SIG-M5 treated with dmso at 0.1 percent for 504 hours (cell line): ENCODE measurements around the gene KLRF2.

ENCODE experiments used
- DNase-seq: peaks from one replicate; lab custom pipeline; 2025; ENCODE audit not compliant: unreplicated experiment; lab: John Stamatoyannopoulos, UW

KLRF2 gene

DNA sequence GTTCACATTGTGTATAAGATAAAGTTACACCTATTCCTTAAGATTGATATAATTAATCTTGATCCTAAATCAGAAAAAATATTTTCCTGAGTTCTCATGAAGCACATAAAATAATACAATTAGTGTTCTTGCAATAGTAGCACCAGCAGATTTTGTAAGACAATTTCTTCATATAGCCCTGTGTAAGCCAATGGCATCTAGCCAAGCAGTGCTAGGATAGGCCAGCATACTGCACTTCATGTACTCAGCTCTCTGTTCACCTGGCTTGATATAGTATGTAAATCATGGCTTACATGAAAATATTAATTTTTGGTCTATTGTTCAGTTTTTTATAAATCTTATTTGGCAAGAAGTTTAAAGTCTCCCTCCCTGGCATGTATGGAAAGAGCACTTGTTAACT, 1.9 kb downstream of the KLRF2 start:
- DNase-seq: no peak

DNA sequence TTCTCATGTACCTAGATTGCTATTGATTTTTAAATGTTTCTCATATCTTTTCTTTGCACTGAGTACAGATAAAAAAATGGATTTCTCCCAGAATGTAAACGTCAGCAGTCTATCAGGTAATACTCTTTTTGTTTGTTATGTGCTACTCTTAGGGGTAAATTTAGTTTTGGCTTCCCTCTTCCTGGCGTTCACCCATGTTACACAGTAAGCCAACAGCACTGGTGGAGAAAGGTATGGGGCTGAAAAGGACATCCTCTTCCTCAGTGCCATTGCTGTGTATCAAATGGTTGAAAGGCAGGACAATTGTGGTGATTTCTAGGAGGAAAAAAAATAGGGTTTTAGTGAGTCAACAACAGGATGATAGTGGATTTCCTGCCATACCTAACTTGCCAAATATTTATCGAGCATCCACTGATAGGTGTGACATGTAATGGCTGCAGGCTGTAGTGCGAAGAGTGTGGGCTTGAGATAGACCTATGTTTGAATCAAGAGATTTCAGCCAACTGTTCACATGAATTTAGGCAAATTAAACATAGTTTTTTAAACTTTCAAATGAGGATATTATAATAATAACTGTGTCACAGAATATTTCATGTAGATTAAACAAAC, 7.5 kb downstream of the KLRF2 start:
- no peak for DNase-seq

GRCh38 chr12:9895215-9895971, 14.1 kb downstream of the KLRF2 start:
- no peak for DNase-seq

GRCh38 chr12:9897535-9897934, 16.2 kb downstream of the KLRF2 start:
- DNase-seq: no peak

DNA sequence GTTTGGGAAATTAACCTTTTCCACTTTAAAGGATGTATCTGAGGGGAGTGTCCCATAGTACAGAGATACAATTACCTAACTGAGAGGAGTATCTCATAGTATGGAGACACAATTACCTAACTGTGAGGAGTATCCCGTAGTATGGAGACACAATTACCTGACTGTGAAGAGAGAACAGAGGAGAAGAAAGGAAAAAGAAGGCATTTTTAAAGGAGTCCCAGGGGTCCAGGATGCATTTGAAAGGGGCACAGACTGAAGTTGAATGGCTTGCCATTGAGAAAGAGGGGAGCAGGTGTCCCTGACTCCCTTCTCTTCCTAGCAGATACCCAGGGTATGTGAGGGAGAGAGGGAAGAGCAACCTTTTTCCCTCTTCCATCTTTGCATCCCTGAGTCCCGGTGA, 17.9 kb downstream of the KLRF2 start:
- DNase-seq: no peak

DNA sequence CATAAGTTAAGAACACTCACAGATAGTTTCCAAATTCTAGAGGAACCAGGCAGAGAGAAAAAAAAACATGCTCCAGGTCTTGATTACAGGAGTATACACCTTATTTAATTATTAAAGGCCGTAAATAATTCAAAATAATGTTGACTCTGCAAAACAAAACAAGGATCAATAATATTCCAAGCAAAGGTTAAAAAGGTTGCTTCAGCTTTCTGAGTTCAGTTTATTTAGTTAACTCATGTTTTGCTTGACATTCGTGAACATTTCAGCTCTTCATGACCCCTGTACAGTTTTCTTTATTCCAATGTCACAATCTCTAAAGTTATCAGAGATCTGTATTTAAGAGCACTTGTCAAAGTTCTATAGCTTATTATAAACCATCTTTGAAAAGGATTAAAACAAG, 19.6 kb downstream of the KLRF2 start:
- DNase-seq: no peak

DNA sequence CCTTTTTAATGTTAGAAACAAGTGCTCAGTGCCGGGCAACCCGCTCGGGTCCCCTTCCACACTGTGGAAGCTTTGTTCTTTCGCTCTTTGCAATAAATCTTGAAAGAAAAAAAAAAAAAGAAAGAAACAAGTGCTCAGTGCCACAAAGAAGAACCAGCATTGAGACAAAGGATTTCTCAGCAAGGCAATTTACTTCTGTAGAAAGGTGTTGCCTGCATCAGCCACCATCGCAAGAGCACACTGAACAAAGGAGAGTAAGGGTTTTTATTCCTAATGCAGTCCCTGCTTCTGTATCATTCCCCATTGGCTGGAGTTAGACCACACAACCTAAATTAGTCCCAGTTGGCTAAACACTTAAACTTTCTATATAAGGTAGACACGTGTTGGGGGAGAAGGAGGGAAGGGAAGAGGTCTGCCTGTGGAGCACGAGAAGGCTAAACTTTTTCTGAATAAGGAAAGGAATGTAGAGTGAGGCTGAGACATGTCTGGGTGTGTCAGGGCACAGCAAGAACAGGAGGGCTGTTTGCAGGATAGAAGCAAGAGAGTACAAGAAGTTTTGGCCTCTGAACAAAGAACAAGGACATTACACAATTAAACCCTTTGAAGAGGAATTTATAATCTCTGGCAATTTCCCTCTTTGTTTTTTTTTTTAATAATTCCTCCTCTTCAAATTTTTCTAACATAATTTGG, 21.4 kb downstream of the KLRF2 start:
- no peak for DNase-seq

DNA sequence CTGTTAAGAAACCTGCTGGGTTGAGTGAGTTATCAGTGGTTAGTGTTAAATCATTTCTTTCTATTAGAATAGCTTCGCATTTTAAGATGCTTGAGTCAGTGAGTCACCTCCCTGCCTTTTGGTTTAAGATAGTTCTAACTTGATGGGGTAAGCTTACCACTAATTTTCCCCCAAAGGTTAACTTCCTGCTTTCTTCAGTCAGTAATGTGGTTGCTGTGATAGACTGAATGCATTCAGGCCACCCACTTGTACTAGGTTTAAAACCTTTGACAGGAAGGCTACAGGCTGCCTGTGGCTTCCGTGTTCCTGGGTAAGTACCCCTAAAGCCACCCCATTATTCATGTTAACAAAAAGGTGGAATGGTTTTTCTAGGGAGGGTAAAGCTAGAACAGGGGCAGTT, 25.6 kb downstream of the KLRF2 start:
- peak; percentile 30 for DNase-seq

- DNase-seq: no peak
Observed at GRCh38 chr12:9907769-9908168, 26.5 kb downstream of the KLRF2 start.

DNA sequence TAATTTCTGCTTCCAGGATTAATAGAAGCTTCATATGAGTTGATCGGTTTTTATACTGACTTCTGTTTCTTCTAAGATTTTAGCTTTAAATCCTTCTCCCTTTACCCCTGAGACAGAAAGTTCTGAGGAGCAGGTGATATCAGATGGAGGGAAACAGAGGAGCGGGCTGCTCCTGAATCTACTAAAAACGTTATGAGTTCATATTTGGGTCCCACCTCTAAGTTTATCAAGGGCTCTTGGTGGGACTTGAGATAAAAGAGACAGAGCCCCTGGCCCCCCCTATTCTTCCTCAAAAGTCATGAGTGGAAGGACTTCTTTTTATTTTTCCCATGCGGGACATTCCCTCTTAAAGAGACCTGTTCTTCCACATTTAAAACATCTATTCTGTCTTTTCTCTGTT, 27.1 kb downstream of the KLRF2 start:
- no peak for DNase-seq

DNA sequence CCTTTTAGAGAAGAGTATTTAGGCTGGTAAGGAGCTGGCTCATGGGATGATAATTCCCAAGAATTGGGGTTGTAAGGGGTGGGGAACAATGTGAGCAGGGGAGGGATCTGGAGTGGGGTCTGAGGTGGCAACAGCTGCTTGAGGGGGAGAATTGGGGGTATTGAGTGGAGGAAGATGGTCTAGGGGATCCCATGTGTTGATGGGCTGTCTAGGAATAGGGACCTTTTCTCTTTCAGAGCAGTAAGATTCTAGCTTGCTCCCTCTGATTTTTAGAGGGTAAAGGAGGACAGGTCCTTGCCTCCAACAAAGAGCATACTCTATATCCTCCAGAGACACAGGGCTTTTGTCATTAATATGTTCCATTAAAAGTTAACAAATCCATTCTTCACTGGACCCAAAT, 28.4 kb downstream of the KLRF2 start:
- DNase-seq: no peak

GRCh38 chr12:9910716-9911421, 29.6 kb downstream of the KLRF2 start:
- no peak for DNase-seq

GRCh38 chr12:9911708-9912107, 30.4 kb downstream of the KLRF2 start:
- DNase-seq: no peak

DNA sequence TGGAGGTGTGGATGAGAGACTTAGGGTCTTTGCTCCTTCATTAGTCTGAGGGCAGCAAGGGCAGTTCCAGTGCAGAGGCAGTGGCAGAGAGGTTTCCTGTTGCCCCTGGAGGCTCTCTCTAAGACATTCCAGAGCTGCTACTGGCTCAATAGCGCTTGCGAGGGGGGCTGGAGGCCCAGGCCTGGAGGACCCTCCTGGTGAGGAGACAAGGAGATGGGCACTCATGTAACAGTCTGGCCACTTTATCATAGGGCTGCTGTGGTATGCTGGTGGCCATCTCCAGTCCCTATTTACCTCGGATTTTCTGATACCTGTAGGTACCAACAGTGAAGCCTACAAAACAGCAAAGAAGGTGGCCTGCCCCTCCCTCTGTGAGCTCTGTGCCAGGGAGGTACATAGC, 38.2 kb downstream of the KLRF2 start:
- no peak for DNase-seq

GRCh38 chr12:9920451-9920850, 39.2 kb downstream of the KLRF2 start:
- no peak for DNase-seq

DNA sequence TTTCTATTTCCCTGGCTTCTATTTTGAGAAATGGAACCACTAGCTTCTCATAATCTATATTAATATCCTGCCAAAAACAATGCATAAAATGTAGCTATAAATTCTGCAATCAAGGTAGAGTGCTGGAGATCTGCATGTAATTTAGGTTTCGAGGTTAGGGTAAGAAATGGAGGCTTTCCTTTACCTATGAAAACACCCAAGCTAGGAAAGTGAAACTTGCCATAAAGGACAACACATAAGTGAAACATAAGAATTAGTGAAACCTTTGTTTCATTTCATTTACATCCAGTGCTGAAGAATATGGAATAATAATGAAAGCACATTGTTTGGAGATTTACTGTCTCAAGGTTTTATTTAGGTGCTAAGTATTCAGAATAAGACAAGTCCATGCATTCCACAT, 41.1 kb downstream of the KLRF2 start:
- no peak for DNase-seq

GRCh38 chr12:9925705-9926393, 44.6 kb downstream of the KLRF2 start:
- DNase-seq: peak; percentile 38

GRCh38 chr12:9926876-9927275, 45.6 kb downstream of the KLRF2 start:
- DNase-seq: no peak

GRCh38 chr12:9928607-9929006, 47.3 kb downstream of the KLRF2 start:
- peak; percentile 56 for DNase-seq

DNA sequence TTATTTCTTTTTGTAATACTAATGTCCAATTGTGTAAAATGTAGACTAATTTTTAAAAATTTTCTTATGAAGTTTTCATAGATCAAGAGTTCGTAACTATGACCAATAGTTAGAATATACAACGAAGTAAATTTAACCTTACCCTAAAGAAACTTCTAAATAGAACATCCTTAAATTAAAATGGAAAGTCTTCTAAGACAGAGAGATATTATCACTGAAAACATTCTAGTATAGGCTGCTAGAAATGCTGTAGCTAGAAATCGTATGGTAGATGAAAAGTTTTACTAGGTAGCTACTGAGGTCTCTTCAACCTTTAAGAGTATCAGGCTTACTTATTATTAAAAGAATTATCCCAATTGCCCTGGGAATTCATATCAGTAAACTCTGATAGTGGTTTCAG, 50.0 kb downstream of the KLRF2 start:
- no peak for DNase-seq

DNA sequence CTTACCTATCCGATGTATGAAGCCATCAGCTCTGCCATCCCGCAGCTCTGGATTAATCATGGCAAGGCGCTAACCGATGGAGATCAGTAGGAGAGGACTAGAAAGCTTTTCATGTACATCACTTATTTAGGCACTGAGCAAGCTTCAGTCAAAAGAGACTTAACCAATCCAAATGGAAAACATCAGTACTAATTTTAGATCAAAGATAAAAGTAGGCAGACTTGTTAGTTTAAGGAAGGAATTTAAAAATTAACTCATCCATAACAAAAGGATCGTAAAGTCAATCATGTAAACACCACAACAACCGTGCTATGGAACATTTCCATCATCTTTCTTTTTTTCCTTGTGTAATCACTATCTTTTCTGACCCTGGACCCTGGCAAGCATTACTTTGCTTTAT, 51.0 kb downstream of the KLRF2 start, which contains the start of gene CLEC2A:
Gene CLEC2A, minus strand, starts transcription at position 101 of the 400 bp plus-strand sequence. Its CDS starts 41 bp downstream, at position 60.
- DNase-seq: no peak
